K562 (cell line): Measurements from ENCODE around the gene STXBP5L. TPM values are rescaled to one million over a fixed set of nuclear protein-coding genes. Genes with fewer than 3 reads are reported as not detected.

Experiments
- ATAC-seq: fragments of 200-7000 bp; cut with Tn5 transposase; 3 replicates; pipeline ENCODE4 v1.9.1; 2020; ENCODE audit warnings: moderate library complexity
- BruUV-seq: library from RNA; stranded (reverse); fragments of 400-500 nt; replicated peaks from 2 replicates; lab custom pipeline; 2021; lab: Mats Ljungman, UMichigan
- CTCF ChIA-PET: fragments of 300-600 bp; formaldehyde crosslinking; extraction: SDS; loops from one replicate; lab custom pipeline; 2021; ENCODE audit warnings: low intra/inter-chr PET ratio; lab: Yijun Ruan, JAX
- POLR2A ChIA-PET: fragments of 300-600, 350-650 bp; sonication (Branson Sonifier 250); formaldehyde crosslinking; extraction: SDS; loops from one replicate; lab custom pipeline; 2021; ENCODE audit warnings: antibody characterized with exemption, inconsistent platforms; lab: Yijun Ruan, JAX
- DNase-seq, 4 experiments: peaks; one replicate each; pipeline versions ENCODE4 v3.0.0 to v3.0.0-alpha.2; 2011 to 2018; ENCODE audit warnings: low spot score in 3 of 4, mixed read lengths in 3 of 4; ENCODE audit errors: extremely low read depth in 1 of 4
- FAIRE-seq: peaks from 2 replicates; lab custom pipeline; 2011; peaks lifted over from hg19 to GRCh38; lab: Jason Lieb, UNC
- H2AFZ ChIP-seq: 2 replicates; pipeline ENCODE4 v1.6.0; 2011; ENCODE audit warnings: low read depth, low read length, control low read depth, inconsistent platforms
- H3K27ac ChIP-seq: fragments of 200-600 bp; 3 replicates; pipeline ENCODE4 v1.8.0; 2011; ENCODE audit warnings: low read depth, mild to moderate bottlenecking, control low read depth, inconsistent platforms, low read length, moderate library complexity, mixed read lengths; ENCODE audit errors: extremely low read depth
- H3K27me3 ChIP-seq, 2 experiments: fragments of 300-600 bp in 1 of 2; 2 replicates in 1 of 2; 3 replicates in 1 of 2; pipeline versions ENCODE4 v1.6.0 to v1.8.0; 2011; ENCODE audit warnings: inconsistent platforms in 2 of 2, low read length in 2 of 2, mild to moderate bottlenecking in 1 of 2, mixed read lengths in 1 of 2, moderate library complexity in 1 of 2; ENCODE audit not compliant: control insufficient read depth in 2 of 2, insufficient read depth in 2 of 2
- H3K36me3 ChIP-seq: fragments of 300-600 bp; 3 replicates; pipeline ENCODE4 v1.8.0; 2011; ENCODE audit warnings: mild to moderate bottlenecking, low read length, inconsistent platforms; ENCODE audit not compliant: control insufficient read depth, insufficient read depth
- H3K4me1 ChIP-seq, 2 experiments: fragments of 200-600 bp in 1 of 2; replicated peaks in 1 of 2; 2 replicates in 1 of 2; 3 replicates in 1 of 2; pipeline versions ENCODE4 v1.5.1 to v1.8.0; 2011; ENCODE audit warnings: inconsistent platforms in 2 of 2, low read length in 2 of 2, mild to moderate bottlenecking in 1 of 2, mixed read lengths in 1 of 2, moderate library complexity in 1 of 2; ENCODE audit not compliant: control insufficient read depth in 2 of 2, insufficient read depth in 2 of 2
- H3K4me2 ChIP-seq: 2 replicates; pipeline ENCODE4 v1.6.1; 2011; ENCODE audit warnings: low read length, control low read depth, inconsistent platforms, mixed read lengths; ENCODE audit not compliant: insufficient read depth
- H3K4me3 ChIP-seq: fragments of 200-600 bp; sonication (generic), shearing (Covaris generic); 2 replicates; pipeline ENCODE4 v1.5.1; 2016; ENCODE audit warnings: control low read depth, inconsistent platforms
- H3K79me2 ChIP-seq: fragments of 200-600 bp; 3 replicates; pipeline ENCODE4 v1.8.0; 2011; ENCODE audit warnings: low read length, inconsistent platforms; ENCODE audit not compliant: control insufficient read depth, insufficient read depth
- H3K9ac ChIP-seq, 2 experiments: 2 replicates each; pipeline versions ENCODE4 v1.6.0 to v1.6.1; 2011; ENCODE audit warnings: low read depth in 2 of 2, low read length in 2 of 2, control low read depth in 1 of 2, inconsistent platforms in 1 of 2, mild to moderate bottlenecking in 1 of 2, mixed read lengths in 1 of 2; ENCODE audit not compliant: insufficient read depth in 1 of 2
- H3K9me1 ChIP-seq: one replicate; pipeline ENCODE4 v1.6.0; 2011; ENCODE audit warnings: inconsistent platforms, mild to moderate bottlenecking, low read length, moderate library complexity; ENCODE audit not compliant: control insufficient read depth, insufficient read depth
- H3K9me3 ChIP-seq: replicated peaks from 2 replicates; pipeline ENCODE4 v1.5.1; 2011; ENCODE audit warnings: low read depth, low read length, inconsistent platforms; ENCODE audit not compliant: control insufficient read depth, insufficient read depth
- H4K20me1 ChIP-seq: replicated peaks from 2 replicates; pipeline ENCODE4 v1.6.1; 2011; ENCODE audit warnings: low read length, inconsistent platforms, mixed read lengths; ENCODE audit not compliant: control insufficient read depth, insufficient read depth
- CBFB ChIP-seq: sonication (generic); formaldehyde crosslinking; IDR thresholded peaks from 2 replicates; pipeline ENCODE4 v1.4.0; 2020; ENCODE audit warnings: mild to moderate bottlenecking, missing genetic modification reagents
- CEBPB ChIP-seq: fragments of 450-650 bp; IDR thresholded peaks from 2 replicates; pipeline ENCODE4 v1.6.1; 2016; ENCODE audit warnings: missing genetic modification characterization, missing compliant biosample characterization
- ETV6 ChIP-seq, 3 experiments: fragments of 150-350 bp in 1 of 3; sonication (generic) in 1 of 3; formaldehyde crosslinking in 1 of 3; IDR thresholded peaks; 2 replicates each; pipeline versions ENCODE4 v1.6.1 to v1.8.0; 2014 to 2022; ENCODE audit warnings: borderline replicate concordance in 2 of 3, low read depth in 2 of 3, antibody characterized with exemption in 1 of 3, low read length in 1 of 3, mild to moderate bottlenecking in 1 of 3, missing genetic modification reagents in 1 of 3
- FOXJ2 ChIP-seq: fragments of 200-800 bp; sonication (Bioruptor generic); IDR thresholded peaks from 2 replicates; pipeline ENCODE4 v1.6.1; 2016; ENCODE audit warnings: missing genetic modification characterization, missing compliant biosample characterization
- HMG20A ChIP-seq: fragments of 450-650 bp; formaldehyde crosslinking; conservative IDR thresholded peaks from 2 replicates; pipeline ENCODE4 v1.4.0; 2020; ENCODE audit warnings: mild to moderate bottlenecking, mixed read lengths
- HNRNPLL ChIP-seq: fragments of 200-400 bp; formaldehyde crosslinking; IDR thresholded peaks from 2 replicates; pipeline ENCODE4 v1.6.1; 2017; ENCODE audit warnings: low read length, low read depth, mild to moderate bottlenecking; ENCODE audit not compliant: poor library complexity, severe bottlenecking
- NEUROD1 ChIP-seq: fragments of 150-350 bp; IDR thresholded peaks from 2 replicates; pipeline ENCODE4 v1.6.1; 2014; ENCODE audit warnings: borderline replicate concordance, low read length, low read depth; ENCODE audit not compliant: partially characterized antibody
- PHF20 ChIP-seq: fragments of 450-650 bp; IDR thresholded peaks from 2 replicates; pipeline ENCODE4 v1.6.1; 2018; ENCODE audit not compliant: partially characterized antibody
- PML ChIP-seq: IDR thresholded peaks from 2 replicates; pipeline ENCODE4 v1.6.1; 2012; ENCODE audit warnings: low read length, inconsistent platforms
- XRCC5 ChIP-seq: fragments of 200-400 bp; formaldehyde crosslinking; IDR thresholded peaks from 2 replicates; pipeline ENCODE4 v1.6.1; 2017; ENCODE audit warnings: low read depth, mild to moderate bottlenecking, low read length
- ZFP30 ChIP-seq: fragments of 250-450 bp; sonication (Bioruptor Pico); IDR thresholded peaks from 2 replicates; pipeline ENCODE4 v1.8.0; 2022; ENCODE audit warnings: moderate library complexity, mild to moderate bottlenecking, inconsistent platforms, borderline replicate concordance
- ZNF165 ChIP-seq: fragments of 250-450 bp; sonication (Bioruptor Pico); IDR thresholded peaks from 2 replicates; pipeline ENCODE4 v1.4.0; 2020; ENCODE audit warnings: borderline replicate concordance
- ZNF274 ChIP-seq: IDR thresholded peaks from 2 replicates; pipeline ENCODE4 v1.6.1; 2011; ENCODE audit warnings: low read depth, mild to moderate bottlenecking, low read length, moderate library complexity, borderline replicate concordance
- WGBS: fragments of 100-300 bp; shearing (Covaris generic); methylation state at CpG from one replicate; pipeline ENCODE4 v1.1.6; 2016; ENCODE audit warnings: low coverage, mixed read lengths; ENCODE audit not compliant: insufficient coverage; ENCODE audit errors: missing lambda C conversion rate; 5-methylcytosine and 5-hydroxymethylcytosine counted together
- in situ Hi-C: fragments of 300-500 bp; cut with MboI; formaldehyde crosslinking; loops from 4 replicates; pipeline ENCODE4 v1.15.0; 2018; ENCODE audit warnings: inconsistent platforms, mixed read lengths
- intact Hi-C: fragments of 100-400 bp; cut with micrococcal nuclease; formaldehyde crosslinking; loops from 2 replicates; pipeline ENCODE4 v1.14.2; 2022
- polyA plus RNA-seq, 8 experiments: library from polyadenylated mRNA; depleted of rRNA in 4 of 8; stranded (reverse) in 5 of 8; unstranded in 3 of 8; fragments of >200 nt; fragmentation: Nextera tagmentation in 2 of 8; fragmentation: Illumina TruSeq in 1 of 8; extraction: Ambion mirVana in 2 of 8; extraction: Trizol in 1 of 8; gene quantifications; 2 replicates each; pipeline versions ENCODE4 v1.2.1 to v1.2.3, GENCODE V29; 2011 to 2014; ENCODE audit warnings: inconsistent platforms in 1 of 8, missing spikeins in 1 of 8
- total RNA-seq, 7 experiments: library from RNA; depleted of rRNA in 6 of 7; stranded (reverse); fragments of >200 nt in 6 of 7; fragmentation: Illumina TruSeq in 2 of 7; extraction: Trizol in 2 of 7; gene quantifications; 2 replicates each; pipeline versions ENCODE4 v1.2.1 to v1.2.3, GENCODE V29; 2011 to 2021; ENCODE audit warnings: low replicate concordance in 1 of 7
- TF ChIP-seq, protein P1 (sequence below): sonication (generic); formaldehyde crosslinking; IDR thresholded peaks from 2 replicates; pipeline ENCODE4 v1.8.0; 2023; ENCODE audit warnings: missing genetic modification reagents, mild to moderate bottlenecking, borderline replicate concordance

STXBP5L gene
- total and polyA plus RNA-seq, 9 of the 15 experiments (the other 6 are each of a cell fraction or from before 2014, with no cell fraction given): 0.03 to 0.04 (median 0.03) TPM; not detected in 6

DNA sequence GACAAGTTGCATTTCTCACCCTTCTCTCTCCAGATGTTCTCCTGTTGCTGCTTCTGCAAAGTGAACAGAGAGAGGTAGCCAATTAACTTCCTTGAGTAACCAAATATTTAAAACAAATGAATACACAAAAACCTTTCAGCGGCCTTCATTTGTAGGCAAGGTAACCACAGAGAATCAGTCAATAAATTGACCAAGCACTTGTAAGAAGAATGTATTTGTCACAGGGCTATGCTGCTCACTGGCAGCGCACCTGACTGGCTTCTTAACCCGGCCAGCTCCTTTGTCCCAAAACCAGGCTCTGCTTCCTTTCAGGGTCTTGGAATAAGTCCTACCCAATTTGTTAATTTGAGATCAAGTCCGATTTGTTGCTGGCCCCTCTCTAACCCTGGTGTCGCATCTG lies 43.5 kb upstream of the STXBP5L start:
- ChIA-PET POLR2A (interaction anchor here (1.2 kb wide), 1 partner anchor 8 kb away, joined by 3 read pairs; no protein-coding TSS in a partner anchor), CTCF (no interaction called here)
- no peak for TF ChIP-seq NEUROD1
- TF ChIP-seq XRCC5: no peak
- TF ChIP-seq ZNF274: no peak
- TF ChIP-seq HMG20A: no peak
- no peak for TF ChIP-seq FOXJ2
- no peak for TF ChIP-seq ETV6 (IDR thresholded peaks at IDR 0.05; ENCODE audit: borderline replicate concordance in 1 of 2, low read depth in 2 of 2, low read length in 1 of 2)
- TF ChIP-seq ETV6 (CRISPR knock-in tag; IDR thresholded peaks at IDR 0.05; ENCODE audit: borderline replicate concordance): no peak
- no peak for TF ChIP-seq ZNF165 (CRISPR knock-in tag)
- TF ChIP-seq, protein P1, sequence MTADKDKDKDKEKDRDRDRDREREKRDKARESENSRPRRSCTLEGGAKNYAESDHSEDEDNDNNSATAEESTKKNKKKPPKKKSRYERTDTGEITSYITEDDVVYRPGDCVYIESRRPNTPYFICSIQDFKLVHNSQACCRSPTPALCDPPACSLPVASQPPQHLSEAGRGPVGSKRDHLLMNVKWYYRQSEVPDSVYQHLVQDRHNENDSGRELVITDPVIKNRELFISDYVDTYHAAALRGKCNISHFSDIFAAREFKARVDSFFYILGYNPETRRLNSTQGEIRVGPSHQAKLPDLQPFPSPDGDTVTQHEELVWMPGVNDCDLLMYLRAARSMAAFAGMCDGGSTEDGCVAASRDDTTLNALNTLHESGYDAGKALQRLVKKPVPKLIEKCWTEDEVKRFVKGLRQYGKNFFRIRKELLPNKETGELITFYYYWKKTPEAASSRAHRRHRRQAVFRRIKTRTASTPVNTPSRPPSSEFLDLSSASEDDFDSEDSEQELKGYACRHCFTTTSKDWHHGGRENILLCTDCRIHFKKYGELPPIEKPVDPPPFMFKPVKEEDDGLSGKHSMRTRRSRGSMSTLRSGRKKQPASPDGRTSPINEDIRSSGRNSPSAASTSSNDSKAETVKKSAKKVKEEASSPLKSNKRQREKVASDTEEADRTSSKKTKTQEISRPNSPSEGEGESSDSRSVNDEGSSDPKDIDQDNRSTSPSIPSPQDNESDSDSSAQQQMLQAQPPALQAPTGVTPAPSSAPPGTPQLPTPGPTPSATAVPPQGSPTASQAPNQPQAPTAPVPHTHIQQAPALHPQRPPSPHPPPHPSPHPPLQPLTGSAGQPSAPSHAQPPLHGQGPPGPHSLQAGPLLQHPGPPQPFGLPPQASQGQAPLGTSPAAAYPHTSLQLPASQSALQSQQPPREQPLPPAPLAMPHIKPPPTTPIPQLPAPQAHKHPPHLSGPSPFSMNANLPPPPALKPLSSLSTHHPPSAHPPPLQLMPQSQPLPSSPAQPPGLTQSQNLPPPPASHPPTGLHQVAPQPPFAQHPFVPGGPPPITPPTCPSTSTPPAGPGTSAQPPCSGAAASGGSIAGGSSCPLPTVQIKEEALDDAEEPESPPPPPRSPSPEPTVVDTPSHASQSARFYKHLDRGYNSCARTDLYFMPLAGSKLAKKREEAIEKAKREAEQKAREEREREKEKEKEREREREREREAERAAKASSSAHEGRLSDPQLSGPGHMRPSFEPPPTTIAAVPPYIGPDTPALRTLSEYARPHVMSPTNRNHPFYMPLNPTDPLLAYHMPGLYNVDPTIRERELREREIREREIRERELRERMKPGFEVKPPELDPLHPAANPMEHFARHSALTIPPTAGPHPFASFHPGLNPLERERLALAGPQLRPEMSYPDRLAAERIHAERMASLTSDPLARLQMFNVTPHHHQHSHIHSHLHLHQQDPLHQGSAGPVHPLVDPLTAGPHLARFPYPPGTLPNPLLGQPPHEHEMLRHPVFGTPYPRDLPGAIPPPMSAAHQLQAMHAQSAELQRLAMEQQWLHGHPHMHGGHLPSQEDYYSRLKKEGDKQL: no peak
- TF ChIP-seq PML: no peak
- no peak for TF ChIP-seq CEBPB
- no peak for TF ChIP-seq HNRNPLL
- TF ChIP-seq PHF20: no peak
- no peak for TF ChIP-seq CBFB (CRISPR knock-in tag)
- TF ChIP-seq ZFP30 (CRISPR knock-in tag): no peak
- Histone ChIP-seq H3K27ac (no peak overlapping the region), H3K4me3 (no peak overlapping the region), H4K20me1 (no peaks in the 10 kb centered on the region), H3K79me2 (no peaks in the 10 kb centered on the region), H3K4me1 (no peaks in the 10 kb centered on the region), H3K9me1 (no peaks in the 10 kb centered on the region), H3K36me3 (no peaks in the 10 kb centered on the region), H3K9ac (no peak overlapping the region), H3K27me3 (no peaks in the 10 kb centered on the region), H2AFZ (no peak overlapping the region), H3K9me3 (no peaks in the 10 kb centered on the region), H3K4me2 (no peak overlapping the region)
- BruUV-seq: no TSS peak
- intact Hi-C loops: no loop called here
- no peak for FAIRE-seq
- ATAC-seq: no peak
- DNase-seq: no peak
- WGBS: 2% methylated on average over 5 of the region's 5 CpGs
- in situ Hi-C loops: no loop called here
